Uterus (tissue), 2 donors: ENCODE measurements around the gene CCND1.

ENCODE experiments used
- CTCF ChIP-seq, 4 experiments: fragments of 200-600 bp in 2 of 4; fragments of 450-650 bp in 2 of 4; sonication (generic) in 2 of 4; IDR thresholded peaks; one replicate each; pipeline ENCODE4 v1.5.1; 2016 to 2019; ENCODE audit warnings: antibody characterized with exemption in 4 of 4, mild to moderate bottlenecking in 2 of 4, moderate library complexity in 1 of 4
- POLR2A ChIP-seq, 2 donors: fragments of 450-650 bp; IDR thresholded peaks; one replicate each; pipeline ENCODE4 v1.6.1; 2016; ENCODE audit warnings: antibody characterized with exemption in 2 of 2, mild to moderate bottlenecking in 1 of 2, moderate library complexity in 1 of 2

GRCh38 chr11:69702239-69702691 lies 61.3 kb downstream of the CCND1 start:
- TF ChIP-seq CTCF (IDR thresholded peaks at IDR 0.05) (no peak), POLR2A (IDR thresholded peaks at IDR 0.05) (no peak)
